Fibroblast of lung (primary cell): Measurements from ENCODE around the gene CAMKMT.

Source experiments
- CTCF ChIP-seq, 2 donors: IDR thresholded peaks in 1 of 2; conservative IDR thresholded peaks in 1 of 2; 1 replicate in 1 of 2; 2 replicates in 1 of 2; pipeline ENCODE4 v1.5.1; 2011 to 2012; ENCODE audit warnings: low read length in 2 of 2, control low read depth in 1 of 2, inconsistent platforms in 1 of 2, low read depth in 1 of 2, mild to moderate bottlenecking in 1 of 2
- EZH2 ChIP-seq: IDR thresholded peaks from 2 replicates; pipeline ENCODE4 v1.5.1; 2012; ENCODE audit warnings: low read length, control low read depth, mild to moderate bottlenecking; ENCODE audit errors: missing control alignments

DNA sequence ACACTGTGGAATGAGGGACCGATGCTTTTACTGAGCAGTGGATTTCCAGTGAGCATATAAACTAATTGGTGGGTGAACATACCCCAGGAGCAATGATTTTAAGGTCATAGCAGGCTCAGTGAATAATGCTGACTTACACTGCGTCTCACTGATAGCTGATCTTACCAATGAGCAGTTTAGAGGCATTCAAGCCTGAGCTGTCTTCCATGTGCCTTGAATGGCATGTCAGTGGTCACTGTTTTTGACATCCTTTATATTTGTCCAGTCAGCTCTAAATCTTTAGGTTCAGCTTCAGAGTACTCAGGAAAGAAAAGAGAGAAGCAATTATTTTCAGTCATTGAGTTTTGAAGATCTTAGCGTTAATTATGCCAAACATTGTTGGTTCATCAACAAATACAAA lies 88.3 kb downstream of the CAMKMT start:
- TF ChIP-seq CTCF (conservative IDR thresholded peaks at IDR 0.05 in 1 of 2, IDR thresholded peaks at IDR 0.05 in 1 of 2; ENCODE audit: low read depth in 1 of 2, low read length in 2 of 2) (no peak), EZH2 (no peak)
